Loucy (cell line): ENCODE measurements around the gene PLEKHO2.

Experiments
- H2AFZ ChIP-seq: fragments of 200-600 bp; sonication (generic); 2 replicates; pipeline ENCODE4 v1.6.0; 2016; ENCODE audit warnings: antibody characterized with exemption, mild to moderate bottlenecking, low read length, moderate library complexity
- H3F3A ChIP-seq: fragments of 200-600 bp; 2 replicates; pipeline ENCODE4 v1.6.0; 2016; ENCODE audit warnings: antibody characterized with exemption, low read depth, mild to moderate bottlenecking
- H3K27me3 ChIP-seq: fragments of 200-600 bp; sonication (generic); 2 replicates; pipeline ENCODE4 v1.6.1; 2014; ENCODE audit warnings: low read length, mild to moderate bottlenecking; ENCODE audit not compliant: insufficient read depth, poor library complexity, severe bottlenecking
- H3K36me3 ChIP-seq: fragments of 200-600 bp; sonication (generic); 2 replicates; pipeline ENCODE4 v1.6.1; 2016; ENCODE audit warnings: low read length; ENCODE audit not compliant: insufficient read depth
- H3K4me1 ChIP-seq: fragments of 200-600 bp; sonication (generic); 2 replicates; pipeline ENCODE4 v1.5.1; 2014; ENCODE audit warnings: low read length, mild to moderate bottlenecking; ENCODE audit not compliant: insufficient read depth, poor library complexity, severe bottlenecking
- H3K4me2 ChIP-seq: fragments of 200-600 bp; sonication (generic); 2 replicates; pipeline ENCODE4 v1.6.0; 2014; ENCODE audit warnings: antibody characterized with exemption, low read length, low read depth, mild to moderate bottlenecking; ENCODE audit not compliant: poor library complexity, severe bottlenecking
- H3K4me3 ChIP-seq: fragments of 200-600 bp; sonication (generic); 2 replicates; pipeline ENCODE4 v1.5.1; 2014; ENCODE audit warnings: low read length, mild to moderate bottlenecking, mixed read lengths; ENCODE audit not compliant: poor library complexity, severe bottlenecking
- H3K79me2 ChIP-seq: fragments of 200-600 bp; sonication (generic); 2 replicates; pipeline ENCODE4 v1.6.1; 2014; ENCODE audit warnings: low read length; ENCODE audit not compliant: insufficient read depth
- H3K9ac ChIP-seq: fragments of 200-600 bp; sonication (generic); 2 replicates; pipeline ENCODE4 v1.6.0; 2014; ENCODE audit warnings: mild to moderate bottlenecking, low read depth, low read length, moderate library complexity; ENCODE audit not compliant: poor library complexity, severe bottlenecking
- H3K9me2 ChIP-seq: fragments of 200-600 bp; sonication (generic); replicated peaks from 2 replicates; pipeline ENCODE4 v1.6.1; 2016; ENCODE audit warnings: low read depth, low read length, mixed read lengths
- H3K9me3 ChIP-seq: fragments of 200-600 bp; sonication (generic); 2 replicates; pipeline ENCODE4 v1.6.1; 2014; ENCODE audit warnings: mild to moderate bottlenecking, antibody characterized with exemption, low read length, low read depth; ENCODE audit not compliant: insufficient read depth
- H4K20me1 ChIP-seq: fragments of 200-600 bp; sonication (generic); 2 replicates; pipeline ENCODE4 v1.6.0; 2014; ENCODE audit warnings: antibody characterized with exemption, low read length, mild to moderate bottlenecking; ENCODE audit not compliant: insufficient read depth, poor library complexity, severe bottlenecking
- EZH2phosphoT487 ChIP-seq: fragments of 200-600 bp; IDR thresholded peaks from 2 replicates; pipeline ENCODE4 v1.6.1; 2018; ENCODE audit warnings: antibody characterized with exemption, mild to moderate bottlenecking, moderate library complexity, borderline replicate concordance
- TF ChIP-seq, protein P1 (sequence below): fragments of 200-600 bp; sonication (generic); conservative IDR thresholded peaks from 2 replicates; pipeline ENCODE4 v1.5.1; 2014; ENCODE audit warnings: mild to moderate bottlenecking, antibody characterized with exemption, low read length

Gene PLEKHO2

GRCh38 chr15:64901141-64901540 is 59.4 kb downstream of the PLEKHO2 start:
- Histone ChIP-seq H3K4me1 (peaks cover 33% of the 10 kb centered on the region), H3K4me3 (no peak overlapping the region), H3K9ac (no peak overlapping the region), H3K4me2 (no peak overlapping the region), H4K20me1 (no peaks in the 10 kb centered on the region), H3K9me2 (no peaks in the 10 kb centered on the region), H3F3A (no peaks in the 10 kb centered on the region), H3K79me2 (no peaks in the 10 kb centered on the region), H2AFZ (no peak overlapping the region), H3K27me3 (no peaks in the 10 kb centered on the region), H3K9me3 (no peaks in the 10 kb centered on the region), H3K36me3 (no peaks in the 10 kb centered on the region)
- TF ChIP-seq, protein P1, sequence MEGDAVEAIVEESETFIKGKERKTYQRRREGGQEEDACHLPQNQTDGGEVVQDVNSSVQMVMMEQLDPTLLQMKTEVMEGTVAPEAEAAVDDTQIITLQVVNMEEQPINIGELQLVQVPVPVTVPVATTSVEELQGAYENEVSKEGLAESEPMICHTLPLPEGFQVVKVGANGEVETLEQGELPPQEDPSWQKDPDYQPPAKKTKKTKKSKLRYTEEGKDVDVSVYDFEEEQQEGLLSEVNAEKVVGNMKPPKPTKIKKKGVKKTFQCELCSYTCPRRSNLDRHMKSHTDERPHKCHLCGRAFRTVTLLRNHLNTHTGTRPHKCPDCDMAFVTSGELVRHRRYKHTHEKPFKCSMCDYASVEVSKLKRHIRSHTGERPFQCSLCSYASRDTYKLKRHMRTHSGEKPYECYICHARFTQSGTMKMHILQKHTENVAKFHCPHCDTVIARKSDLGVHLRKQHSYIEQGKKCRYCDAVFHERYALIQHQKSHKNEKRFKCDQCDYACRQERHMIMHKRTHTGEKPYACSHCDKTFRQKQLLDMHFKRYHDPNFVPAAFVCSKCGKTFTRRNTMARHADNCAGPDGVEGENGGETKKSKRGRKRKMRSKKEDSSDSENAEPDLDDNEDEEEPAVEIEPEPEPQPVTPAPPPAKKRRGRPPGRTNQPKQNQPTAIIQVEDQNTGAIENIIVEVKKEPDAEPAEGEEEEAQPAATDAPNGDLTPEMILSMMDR = no peak
- no peak for TF ChIP-seq EZH2phosphoT487

DNA sequence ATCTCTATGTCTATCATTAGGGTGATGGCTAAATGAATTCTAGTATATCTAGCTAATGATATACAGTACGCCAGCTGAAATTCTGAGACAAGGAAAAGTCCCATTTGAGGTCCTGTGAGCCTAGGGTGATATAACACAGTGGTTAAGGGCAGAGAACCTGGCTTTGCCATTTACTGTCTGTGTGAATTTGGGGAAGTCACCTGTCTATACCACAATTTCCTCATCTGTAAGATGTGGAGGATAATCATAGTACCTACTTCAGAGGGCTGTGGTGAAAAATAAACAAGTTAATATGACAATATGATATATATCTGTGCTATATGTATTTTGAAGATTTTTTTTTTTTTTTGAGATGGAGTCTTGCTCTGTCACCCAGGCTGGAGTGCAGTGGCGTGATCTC is 60.2 kb downstream of the PLEKHO2 start:
- Histone ChIP-seq H3K36me3 (no peaks in the 10 kb centered on the region), H3K27me3 (no peaks in the 10 kb centered on the region), H3K9me3 (no peaks in the 10 kb centered on the region), H3K9ac (no peak overlapping the region), H3K4me3 (no peak overlapping the region), H3F3A (no peaks in the 10 kb centered on the region), H3K79me2 (no peaks in the 10 kb centered on the region), H3K4me1 (peaks cover 25% of the 10 kb centered on the region), H4K20me1 (no peaks in the 10 kb centered on the region), H2AFZ (no peak overlapping the region), H3K4me2 (no peak overlapping the region), H3K9me2 (no peaks in the 10 kb centered on the region)
- no peak for TF ChIP-seq EZH2phosphoT487
- TF ChIP-seq, protein P1 = no peak

- H3F3A ChIP-seq = no peaks in the 10 kb centered on the region
- no peaks in the 10 kb centered on the region for H3K9me2 ChIP-seq
- H3K79me2 ChIP-seq = no peaks in the 10 kb centered on the region
- no peak overlapping the region for H2AFZ ChIP-seq
- no peaks in the 10 kb centered on the region for H3K27me3 ChIP-seq
- no peaks in the 10 kb centered on the region for H3K36me3 ChIP-seq
- TF ChIP-seq EZH2phosphoT487 = no peak
- TF ChIP-seq, protein P1 = no peak
- no peak overlapping the region for H3K4me3 ChIP-seq
- H3K9me3 ChIP-seq = no peaks in the 10 kb centered on the region
- no peak overlapping the region for H3K9ac ChIP-seq
- peaks cover 17% of the 10 kb centered on the region for H3K4me1 ChIP-seq
- H4K20me1 ChIP-seq = no peaks in the 10 kb centered on the region
- H3K4me2 ChIP-seq = no peak overlapping the region
Observed at GRCh38 chr15:64902863-64903262, 61.1 kb downstream of the PLEKHO2 start.
